HEK293 (cell line): Measurements from ENCODE around the gene LKAAEAR1.
"Not testable (repeated sequence)": the region's sequence is repeated elsewhere in the genome, so short reads cannot be mapped to it uniquely, and the experiment has no call there.

Experiments
- CTCF ChIA-PET: fragments of 350-600 bp; formaldehyde crosslinking; extraction: SDS; loops from one replicate; lab custom pipeline; 2021; ENCODE audit warnings: antibody characterized with exemption; lab: Yijun Ruan, JAX
- POLR2A ChIA-PET: fragments of 300-600 bp; formaldehyde crosslinking; extraction: SDS; loops from one replicate; lab custom pipeline; 2020; ENCODE audit warnings: antibody characterized with exemption, inconsistent platforms; lab: Yijun Ruan, JAX
- H3K27ac ChIP-seq: fragments of 200-500 bp; sonication (Bioruptor generic); 2 replicates; pipeline ENCODE4 v1.5.1; 2014; ENCODE audit warnings: low read depth, low read length, control low read depth, inconsistent platforms; ENCODE audit errors: extremely low read depth
- H3K36me3 ChIP-seq, 2 experiments: fragments of 200-500 bp in 1 of 2; sonication (Bioruptor generic) in 1 of 2; 1 replicate in 1 of 2; 2 replicates in 1 of 2; pipeline ENCODE4 v1.5.1; 2014 to 2017; ENCODE audit warnings: inconsistent platforms in 2 of 2, low read length in 2 of 2; ENCODE audit not compliant: control insufficient read depth in 2 of 2, insufficient read depth in 1 of 2
- H3K4me1 ChIP-seq: fragments of 200-500 bp; sonication (Bioruptor generic); 2 replicates; pipeline ENCODE4 v1.5.1; 2014; ENCODE audit warnings: mild to moderate bottlenecking, low read length, inconsistent platforms; ENCODE audit not compliant: control insufficient read depth, insufficient read depth
- H3K4me3 ChIP-seq: 2 replicates; pipeline ENCODE4 v1.5.1; 2011; ENCODE audit warnings: low read depth, mild to moderate bottlenecking, control low read depth, low read length, moderate library complexity
- H3K9me3 ChIP-seq: fragments of 200-500 bp; sonication (Bioruptor generic); 2 replicates; pipeline ENCODE4 v1.5.1; 2014; ENCODE audit warnings: low read depth, low read length, inconsistent platforms; ENCODE audit not compliant: control insufficient read depth, insufficient read depth
- BCL11A ChIP-seq: fragments of 450-650 bp; formaldehyde crosslinking; IDR thresholded peaks from 2 replicates; pipeline ENCODE4 v1.5.1; 2016; ENCODE audit warnings: low read depth, missing biosample characterization, missing genetic modification characterization
- SETDB1 ChIP-seq: IDR thresholded peaks from one replicate; pipeline ENCODE4 v1.6.1; 2017; ENCODE audit warnings: mild to moderate bottlenecking, low read length, moderate library complexity, mixed read lengths; ENCODE audit not compliant: insufficient read length
- SP3 ChIP-seq: fragments of 450-650 bp; formaldehyde crosslinking; IDR thresholded peaks from 2 replicates; pipeline ENCODE4 v1.5.1; 2016; ENCODE audit warnings: missing biosample characterization, missing genetic modification characterization
- TRIM28 ChIP-seq: IDR thresholded peaks from 2 replicates; pipeline ENCODE4 v1.6.1; 2011; ENCODE audit warnings: low read length, control low read depth, borderline replicate concordance
- ZFP37 ChIP-seq: fragments of 450-650 bp; formaldehyde crosslinking; IDR thresholded peaks from 2 replicates; pipeline ENCODE4 v1.5.1; 2016; ENCODE audit warnings: missing biosample characterization, missing genetic modification characterization
- ZNF132 ChIP-seq: fragments of 450-650 bp; formaldehyde crosslinking; IDR thresholded peaks from 2 replicates; pipeline ENCODE4 v1.5.1; 2017; ENCODE audit warnings: missing biosample characterization, missing genetic modification characterization, borderline replicate concordance
- ZNF16 ChIP-seq: fragments of 450-650 bp; formaldehyde crosslinking; IDR thresholded peaks from 2 replicates; pipeline ENCODE4 v1.5.1; 2016; ENCODE audit warnings: low read depth, missing biosample characterization, missing genetic modification characterization
- ZNF2 ChIP-seq: fragments of 450-650 bp; formaldehyde crosslinking; IDR thresholded peaks from 2 replicates; pipeline ENCODE4 v1.5.1; 2016; ENCODE audit warnings: missing biosample characterization, missing genetic modification characterization
- ZNF274 ChIP-seq, 2 experiments: fragments of 200-500 bp in 1 of 2; fragments of 450-650 bp in 1 of 2; sonication (Bioruptor generic) in 1 of 2; formaldehyde crosslinking in 1 of 2; IDR thresholded peaks; 2 replicates each; pipeline versions ENCODE4 v1.5.1 to v1.6.1; 2014 to 2016; ENCODE audit warnings: borderline replicate concordance in 1 of 2, inconsistent platforms in 1 of 2, low read length in 1 of 2, missing biosample characterization in 1 of 2, missing genetic modification characterization in 1 of 2
- ZNF473 ChIP-seq: fragments of 450-650 bp; formaldehyde crosslinking; IDR thresholded peaks from 2 replicates; pipeline ENCODE4 v1.5.1; 2017; ENCODE audit warnings: missing biosample characterization, missing genetic modification characterization
- ZNF621 ChIP-seq: fragments of 450-650 bp; formaldehyde crosslinking; IDR thresholded peaks from 2 replicates; pipeline ENCODE4 v1.5.1; 2017; ENCODE audit warnings: missing biosample characterization, missing genetic modification characterization
- ZNF626 ChIP-seq: fragments of 450-650 bp; sonication (Bioruptor Pico); formaldehyde crosslinking; IDR thresholded peaks from 2 replicates; pipeline ENCODE4 v1.5.1; 2018; ENCODE audit warnings: missing biosample characterization, missing genetic modification characterization, inconsistent platforms
- ZNF664 ChIP-seq: fragments of 450-650 bp; formaldehyde crosslinking; IDR thresholded peaks from 2 replicates; pipeline ENCODE4 v1.5.1; 2016; ENCODE audit warnings: missing biosample characterization, missing genetic modification characterization
- ZNF670 ChIP-seq: fragments of 450-650 bp; formaldehyde crosslinking; IDR thresholded peaks from 2 replicates; pipeline ENCODE4 v1.5.1; 2016; ENCODE audit warnings: missing biosample characterization, missing genetic modification characterization, low read depth
- TF ChIP-seq, protein P1 (sequence below): sonication (generic); formaldehyde crosslinking; IDR thresholded peaks from 2 replicates; pipeline ENCODE4 v1.8.1; 2022; ENCODE audit warnings: mild to moderate bottlenecking, moderate library complexity, missing genetic modification reagents
- TF ChIP-seq, protein P2 (sequence below): fragments of 450-650 bp; formaldehyde crosslinking; IDR thresholded peaks from 2 replicates; pipeline ENCODE4 v1.5.1; 2016; ENCODE audit warnings: missing biosample characterization, missing genetic modification characterization

LKAAEAR1 gene

DNA sequence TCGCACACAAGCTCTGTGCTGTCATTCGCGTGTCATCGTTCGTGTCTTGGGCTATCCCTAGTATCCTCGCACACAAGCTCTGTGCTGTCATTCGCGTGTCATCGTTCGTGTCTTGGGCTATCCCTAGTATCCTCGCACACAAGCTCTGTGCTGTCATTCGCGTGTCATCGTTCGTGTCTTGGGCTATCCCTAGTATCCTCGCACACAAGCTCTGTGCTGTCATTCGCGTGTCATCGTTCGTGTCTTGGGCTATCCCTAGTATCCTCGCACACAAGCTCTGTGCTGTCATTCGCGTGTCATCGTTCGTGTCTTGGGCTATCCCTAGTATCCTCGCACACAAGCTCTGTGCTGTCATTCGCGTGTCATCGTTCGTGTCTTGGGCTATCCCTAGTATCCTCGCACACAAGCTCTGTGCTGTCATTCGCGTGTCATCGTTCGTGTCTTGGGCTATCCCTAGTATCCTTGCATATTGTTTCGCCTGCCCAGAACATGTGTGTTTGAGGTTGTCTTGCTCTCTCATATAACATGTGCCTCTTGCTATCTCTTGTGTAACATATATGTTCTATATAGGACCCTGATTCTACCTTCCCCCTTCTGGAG, 3.1 kb upstream of the LKAAEAR1 start:
- CTCF ChIA-PET, result interaction anchor here (1.0 to 2.2 kb wide), 3 partner anchors 14 to 107 kb away, joined by 4 read pairs; partner anchors contain the start of gene SAMD10
- TF ChIP-seq TRIM28 (peak; percentile 62; the same call in 1 of the 2 replicates), SETDB1 (peak; percentile 95)
- H3K4me1 ChIP-seq, H3K4me3 ChIP-seq, H3K36me3 ChIP-seq, POLR2A ChIA-PET, H3K9me3 ChIP-seq, H3K27ac ChIP-seq: not testable (repeated sequence)

DNA sequence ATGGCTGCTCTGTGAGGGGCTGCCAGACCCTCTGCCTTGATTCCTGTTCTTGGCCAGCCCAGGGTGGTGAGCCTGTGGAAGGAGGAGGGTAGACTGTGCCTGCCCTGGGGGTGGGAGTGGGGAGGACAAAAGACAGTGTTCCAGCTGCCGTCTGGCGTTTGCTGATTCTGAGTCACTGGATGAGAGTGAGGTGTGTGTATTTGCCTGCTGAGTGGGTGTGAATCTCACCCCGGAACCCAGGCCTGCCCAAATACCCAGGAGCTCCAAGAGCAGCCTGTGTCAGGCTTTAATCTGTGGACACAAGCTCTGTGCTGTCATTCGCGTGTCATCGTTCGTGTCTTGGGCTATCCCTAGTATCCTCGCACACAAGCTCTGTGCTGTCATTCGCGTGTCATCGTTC, 2.6 kb upstream of the LKAAEAR1 start:
- TF ChIP-seq TRIM28, result no peak
- TF ChIP-seq ZFP37 (tag by site-specific recombination), result no peak
- no peak for TF ChIP-seq ZNF274 (IDR thresholded peaks at IDR 0.05; ENCODE audit: low read length)
- TF ChIP-seq ZNF274 (tag by site-specific recombination; IDR thresholded peaks at IDR 0.05; ENCODE audit: borderline replicate concordance), result no peak
- Histone ChIP-seq H3K4me3 (no peak overlapping the region), H3K36me3 (no peaks in the 10 kb centered on the region), H3K27ac (no peak overlapping the region), H3K9me3 (no peaks in the 10 kb centered on the region), H3K4me1 (no peaks in the 10 kb centered on the region; the same call in 1 of the 2 replicates)
- ChIA-PET POLR2A (no interaction called here), CTCF (interaction anchor here (1.0 to 4.8 kb wide), 4 partner anchors 15 to 107 kb away, joined by 4 to 35 read pairs (median 4); partner anchors contain the start of gene SAMD10)

DNA sequence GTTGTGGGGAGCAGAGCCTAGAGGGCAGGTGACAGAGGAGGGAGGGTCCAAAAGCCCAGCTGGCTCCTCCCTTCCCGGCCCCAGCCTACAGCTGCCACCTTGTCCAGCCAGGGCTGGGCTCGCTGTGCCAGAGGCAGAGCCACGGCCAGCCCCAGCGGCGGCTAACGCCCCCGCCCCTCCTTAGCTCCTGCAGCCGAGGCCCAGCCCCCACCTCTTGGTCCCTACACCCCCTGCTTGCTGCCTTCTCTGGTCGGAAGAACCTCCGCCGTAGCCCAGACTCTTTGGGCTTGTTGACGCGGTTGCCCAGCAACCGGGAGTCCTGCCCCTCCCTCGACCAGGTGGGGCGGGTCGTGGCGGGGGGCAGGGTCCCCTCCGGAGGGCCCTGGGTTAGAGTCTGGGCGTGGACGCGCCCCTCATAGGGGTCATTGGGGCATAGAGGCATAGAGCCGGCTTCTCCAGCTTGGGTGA, 521 bp upstream of the LKAAEAR1 start:
- H3K36me3 ChIP-seq, result no peaks in the 10 kb centered on the region
- CTCF ChIA-PET, result interaction anchor here (0.6 to 4.8 kb wide), 4 partner anchors 18 to 140 kb away, joined by 3 to 35 read pairs (median 4); no protein-coding TSS in a partner anchor
- TF ChIP-seq ZNF473 (tag by site-specific recombination), result no peak
- no peak for TF ChIP-seq ZNF16 (tag by site-specific recombination)
- no peak for TF ChIP-seq ZNF626 (tag by site-specific recombination)
- TF ChIP-seq SETDB1, result no peak
- TF ChIP-seq SP3 (tag by site-specific recombination), result no peak
- no peak for TF ChIP-seq ZNF2 (tag by site-specific recombination)
- TF ChIP-seq ZNF132 (tag by site-specific recombination), result no peak
- TF ChIP-seq, protein P1, sequence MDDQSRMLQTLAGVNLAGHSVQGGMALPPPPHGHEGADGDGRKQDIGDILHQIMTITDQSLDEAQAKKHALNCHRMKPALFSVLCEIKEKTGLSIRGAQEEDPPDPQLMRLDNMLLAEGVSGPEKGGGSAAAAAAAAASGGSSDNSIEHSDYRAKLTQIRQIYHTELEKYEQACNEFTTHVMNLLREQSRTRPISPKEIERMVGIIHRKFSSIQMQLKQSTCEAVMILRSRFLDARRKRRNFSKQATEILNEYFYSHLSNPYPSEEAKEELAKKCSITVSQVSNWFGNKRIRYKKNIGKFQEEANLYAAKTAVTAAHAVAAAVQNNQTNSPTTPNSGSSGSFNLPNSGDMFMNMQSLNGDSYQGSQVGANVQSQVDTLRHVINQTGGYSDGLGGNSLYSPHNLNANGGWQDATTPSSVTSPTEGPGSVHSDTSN (CRISPR knock-in tag), result no peak
- no peak for TF ChIP-seq BCL11A
- TF ChIP-seq ZNF670 (tag by site-specific recombination), result no peak
- TF ChIP-seq, protein P2, sequence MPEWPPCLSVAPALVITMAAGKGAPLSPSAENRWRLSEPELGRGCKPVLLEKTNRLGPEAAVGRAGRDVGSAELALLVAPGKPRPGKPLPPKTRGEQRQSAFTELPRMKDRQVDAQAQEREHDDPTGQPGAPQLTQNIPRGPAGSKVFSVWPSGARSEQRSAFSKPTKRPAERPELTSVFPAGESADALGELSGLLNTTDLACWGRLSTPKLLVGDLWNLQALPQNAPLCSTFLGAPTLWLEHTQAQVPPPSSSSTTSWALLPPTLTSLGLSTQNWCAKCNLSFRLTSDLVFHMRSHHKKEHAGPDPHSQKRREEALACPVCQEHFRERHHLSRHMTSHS (tag by site-specific recombination), result no peak
- TF ChIP-seq ZNF621 (tag by site-specific recombination), result no peak
- no peak for TF ChIP-seq ZNF664
- no peak overlapping the region for H3K4me3 ChIP-seq
- POLR2A ChIA-PET, result no interaction called here
- no peaks in the 10 kb centered on the region for H3K9me3 ChIP-seq
- H3K27ac ChIP-seq, result no peak overlapping the region
- H3K4me1 ChIP-seq, result no peaks in the 10 kb centered on the region; the same call in 1 of the 2 replicates
